Kidney epithelial cell (primary cell): ENCODE results near the gene DOP1A. TPM values are rescaled to one million over a fixed set of nuclear protein-coding genes. Genes with fewer than 3 reads are reported as not detected.

Experiments
- DNase-seq: peaks from one replicate; pipeline ENCODE4 v3.0.0-alpha.2; 2010; ENCODE audit warnings: low read depth
- H3K27me3 ChIP-seq: 2 replicates; pipeline ENCODE4 v1.6.0; 2011; ENCODE audit warnings: low read length; ENCODE audit not compliant: control insufficient read depth, insufficient read depth
- H3K36me3 ChIP-seq: 2 replicates; pipeline ENCODE4 v1.5.1; 2011; ENCODE audit warnings: low read length; ENCODE audit not compliant: control insufficient read depth, insufficient read depth
- H3K4me3 ChIP-seq: 2 replicates; pipeline ENCODE4 v1.5.1; 2011; ENCODE audit warnings: low read depth, mild to moderate bottlenecking, control low read depth, low read length
- total RNA-seq: library from RNA; depleted of rRNA; stranded (reverse); fragments of >200 nt; gene quantifications from 2 replicates; pipeline ENCODE4 v1.2.3, GENCODE V29; 2015
- TF ChIP-seq, protein P1 (sequence below): IDR thresholded peaks from 2 replicates; pipeline ENCODE4 v1.5.1; 2011; ENCODE audit warnings: mild to moderate bottlenecking, moderate library complexity, low read length, control low read depth, inconsistent platforms; ENCODE audit not compliant: insufficient read depth, poor library complexity, severe bottlenecking

DOP1A gene
- total RNA-seq, 1 donor from 2014 or later = 11.7 TPM

DNA sequence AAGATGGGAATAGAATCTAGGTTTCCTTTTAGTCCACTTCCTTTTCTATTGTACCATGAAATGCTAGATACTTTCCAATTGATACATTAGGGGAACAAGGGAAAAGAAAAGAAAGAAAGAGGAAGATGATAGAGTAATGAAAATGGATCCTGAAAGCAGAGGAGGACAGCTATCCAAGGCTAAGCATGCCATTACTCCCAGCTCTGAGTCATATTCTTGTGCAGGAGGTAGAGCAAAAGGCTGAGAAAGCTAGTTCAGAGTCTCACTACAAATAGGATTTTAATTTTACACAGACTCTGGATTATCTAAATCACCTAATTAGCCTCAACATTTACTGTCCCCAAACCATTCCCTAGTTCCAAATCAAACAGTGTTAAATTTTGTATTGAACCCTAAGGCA, 149.3 kb downstream of the DOP1A start:
- TF ChIP-seq, protein P1, sequence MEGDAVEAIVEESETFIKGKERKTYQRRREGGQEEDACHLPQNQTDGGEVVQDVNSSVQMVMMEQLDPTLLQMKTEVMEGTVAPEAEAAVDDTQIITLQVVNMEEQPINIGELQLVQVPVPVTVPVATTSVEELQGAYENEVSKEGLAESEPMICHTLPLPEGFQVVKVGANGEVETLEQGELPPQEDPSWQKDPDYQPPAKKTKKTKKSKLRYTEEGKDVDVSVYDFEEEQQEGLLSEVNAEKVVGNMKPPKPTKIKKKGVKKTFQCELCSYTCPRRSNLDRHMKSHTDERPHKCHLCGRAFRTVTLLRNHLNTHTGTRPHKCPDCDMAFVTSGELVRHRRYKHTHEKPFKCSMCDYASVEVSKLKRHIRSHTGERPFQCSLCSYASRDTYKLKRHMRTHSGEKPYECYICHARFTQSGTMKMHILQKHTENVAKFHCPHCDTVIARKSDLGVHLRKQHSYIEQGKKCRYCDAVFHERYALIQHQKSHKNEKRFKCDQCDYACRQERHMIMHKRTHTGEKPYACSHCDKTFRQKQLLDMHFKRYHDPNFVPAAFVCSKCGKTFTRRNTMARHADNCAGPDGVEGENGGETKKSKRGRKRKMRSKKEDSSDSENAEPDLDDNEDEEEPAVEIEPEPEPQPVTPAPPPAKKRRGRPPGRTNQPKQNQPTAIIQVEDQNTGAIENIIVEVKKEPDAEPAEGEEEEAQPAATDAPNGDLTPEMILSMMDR = no peak
- Histone ChIP-seq H3K27me3 (no peaks in the 10 kb centered on the region), H3K4me3 (no peak overlapping the region), H3K36me3 (no peaks in the 10 kb centered on the region)
- DNase-seq = no peak

Other genes with a start within 250 kb of the DOP1A start
- 11.6 and 12.1 TPM in 2 replicates for gene UBE3D, start 1.8 kb upstream of the DOP1A start, total RNA-seq
- 26.3 and 35.3 TPM in 2 replicates for gene PGM3, start 125.6 kb downstream of the DOP1A start, total RNA-seq
- gene RWDD2A, start 125.7 kb downstream of the DOP1A start, total RNA-seq = 4.3 and 4.6 TPM in 2 replicates